ENCODE data around the gene DLX5.

DLX5 gene

DNA sequence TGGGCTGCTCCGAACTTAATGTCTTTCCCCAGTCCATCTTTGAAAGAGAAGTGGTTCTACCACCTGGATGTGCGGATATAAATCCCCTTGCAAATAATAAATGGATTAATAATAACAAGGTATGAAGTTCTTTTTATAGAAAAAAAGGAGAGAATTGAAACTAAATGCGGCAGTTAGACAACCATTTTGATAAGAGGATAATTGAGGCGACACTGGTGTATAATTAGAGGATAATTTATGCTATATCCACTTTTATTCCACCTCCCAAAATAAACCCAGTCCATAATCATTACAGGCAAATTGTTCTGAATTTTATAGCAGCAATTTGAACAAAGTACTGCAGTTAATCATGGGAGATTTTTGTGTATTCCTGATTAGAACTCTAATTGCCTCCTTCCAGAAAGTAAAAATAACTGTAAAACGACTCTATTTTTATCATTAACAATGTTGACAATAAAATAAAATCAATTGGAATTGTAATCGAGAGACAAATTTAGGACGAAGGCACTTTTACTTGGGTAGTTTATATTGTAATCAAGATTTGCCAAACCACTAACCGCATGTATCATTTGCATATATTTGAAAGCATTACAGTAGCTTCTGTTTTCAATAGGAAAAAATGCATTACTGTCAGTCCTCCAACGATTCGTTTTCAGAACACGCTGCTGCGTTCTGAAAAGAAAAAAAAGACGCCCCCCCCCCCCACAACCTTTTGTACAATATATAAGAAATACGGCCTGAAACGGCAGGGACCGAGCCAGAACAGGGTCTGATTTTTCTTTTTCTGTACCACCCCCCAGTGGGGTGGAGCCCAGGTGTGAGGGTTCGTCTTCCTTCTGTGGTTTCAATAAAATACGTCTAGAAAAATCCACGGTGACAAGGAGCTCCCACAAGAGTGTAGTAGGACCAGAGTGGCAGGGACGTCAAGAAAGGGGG is 20.1 kb downstream of the DLX5 start:
- DNase-seq, result no peak

DNA sequence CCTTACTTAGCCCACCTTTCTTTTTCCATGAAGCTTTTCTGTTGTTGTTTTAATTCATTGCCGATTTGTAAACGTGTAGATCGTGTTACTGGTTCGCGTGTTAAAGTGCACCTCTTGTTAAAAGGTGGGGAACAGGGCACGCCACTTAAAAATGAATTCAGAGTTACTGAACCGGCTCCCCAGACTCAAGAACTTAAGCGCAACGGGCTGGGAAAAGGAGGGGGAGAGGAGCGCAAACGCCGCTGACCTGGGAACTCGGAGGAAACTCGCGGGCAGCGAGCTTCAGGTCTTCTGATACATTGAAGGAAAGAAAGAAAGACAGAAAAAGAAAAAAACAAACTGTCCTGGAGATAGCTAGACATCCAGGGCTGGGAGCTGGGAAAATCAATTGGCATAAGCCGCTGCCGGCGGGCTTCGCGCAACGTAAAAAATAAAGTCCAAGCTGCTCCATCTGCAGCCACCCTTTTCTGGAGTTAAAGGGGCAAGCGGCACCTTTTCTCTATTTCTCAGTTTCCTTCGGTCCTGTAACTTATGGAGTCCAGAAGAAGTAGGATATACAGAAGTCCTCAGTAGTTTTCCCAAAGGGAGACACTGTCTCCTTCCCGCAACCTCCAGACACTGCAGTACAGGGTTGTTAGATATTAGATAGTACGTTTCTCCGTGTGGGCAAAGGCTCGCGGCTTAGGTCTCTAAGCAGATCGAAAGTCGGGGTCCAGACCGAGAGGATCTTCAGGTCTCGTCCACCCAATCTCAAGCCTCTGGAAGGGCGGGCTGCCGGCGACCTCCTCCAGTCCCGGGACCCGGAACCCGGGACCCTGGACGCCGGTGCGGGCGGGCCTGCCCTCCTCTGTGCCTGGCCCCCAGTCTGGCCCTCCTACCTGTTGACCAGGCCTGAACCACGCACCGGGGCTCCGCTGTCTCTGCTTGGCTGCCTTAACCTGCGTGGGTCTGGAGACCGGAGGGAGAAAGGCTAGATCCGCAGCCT is 21.1 kb downstream of the DLX5 start:
- DNase-seq, result no peak

DNA sequence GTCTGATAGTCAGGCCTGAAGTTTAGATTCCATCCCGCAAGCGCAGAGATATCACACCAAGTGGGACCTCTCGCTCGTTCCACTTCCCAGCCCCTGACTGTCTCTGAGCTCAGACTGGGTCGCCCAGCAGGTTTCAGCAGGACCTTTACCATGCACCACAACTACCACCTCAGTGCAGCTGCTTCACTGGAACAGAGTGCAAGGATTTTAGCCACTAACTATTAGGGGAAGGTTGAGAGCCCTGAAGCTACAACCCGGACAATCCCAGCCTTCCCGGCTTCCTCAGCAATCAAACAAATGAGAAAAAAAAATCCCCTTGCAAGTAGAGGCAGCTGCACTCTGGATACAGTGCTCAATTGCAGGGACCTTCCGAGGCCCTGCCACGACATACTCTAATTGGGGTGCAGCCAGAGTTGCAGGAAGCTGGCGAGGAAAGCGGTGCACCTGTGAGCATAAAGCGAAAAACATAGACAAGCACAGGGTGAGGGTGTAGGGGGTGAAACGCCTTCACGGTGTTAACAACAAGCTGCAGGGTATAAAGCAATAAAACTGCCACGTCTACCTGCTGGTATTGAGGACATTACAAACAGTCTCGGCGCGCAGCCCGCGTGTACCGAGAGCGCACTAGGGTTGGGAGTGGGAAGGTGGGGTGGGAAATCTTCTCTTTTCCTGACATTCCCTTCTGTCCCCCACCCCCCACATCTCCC is 21.9 kb downstream of the DLX5 start:
- no peak for DNase-seq

GRCh38 chr7:97001656-97002554 is 22.7 kb downstream of the DLX5 start:
- no peak for DNase-seq

DNA sequence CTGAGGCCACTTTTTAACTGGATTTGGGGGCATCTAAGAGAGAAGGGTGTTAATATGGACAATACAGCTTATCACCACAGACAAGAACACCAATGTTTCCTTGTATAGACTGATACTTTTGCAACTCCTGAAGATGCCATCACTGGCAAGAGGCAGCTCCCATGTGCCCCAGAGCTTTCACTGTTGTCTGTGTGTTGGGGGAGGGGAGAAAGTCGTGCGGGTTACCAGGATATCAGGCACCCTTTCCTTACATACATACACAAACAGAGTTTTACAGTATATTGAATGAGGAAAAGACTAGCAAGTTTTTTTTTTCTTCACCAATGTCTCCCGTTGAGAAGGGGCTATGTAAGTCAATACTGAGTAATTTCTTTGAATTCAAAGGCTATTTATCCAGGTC is 23.4 kb downstream of the DLX5 start:
- DNase-seq, result no peak

GRCh38 chr7:96998744-96999143 is 25.9 kb downstream of the DLX5 start:
- no peak for DNase-seq

DNA sequence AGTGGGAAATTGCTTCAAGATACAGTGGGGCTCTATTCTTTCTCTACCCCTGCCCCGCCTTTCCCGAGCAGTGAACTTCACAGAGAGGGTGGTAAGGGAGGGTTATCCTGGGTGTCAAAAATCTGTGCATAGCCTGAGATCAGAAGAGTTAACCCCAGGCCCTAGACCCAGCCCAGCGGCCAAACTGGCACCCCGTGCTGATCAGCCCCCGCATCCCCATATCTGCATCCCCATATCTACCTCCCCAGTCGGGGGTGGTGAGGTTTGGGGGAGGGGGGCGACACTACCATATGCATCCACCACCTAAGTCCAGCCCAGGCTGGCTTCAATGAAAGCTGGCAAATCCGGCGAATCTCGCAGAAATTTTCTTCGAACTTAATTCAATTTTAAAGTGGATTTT is 26.3 kb downstream of the DLX5 start:
- no peak for DNase-seq

DNA sequence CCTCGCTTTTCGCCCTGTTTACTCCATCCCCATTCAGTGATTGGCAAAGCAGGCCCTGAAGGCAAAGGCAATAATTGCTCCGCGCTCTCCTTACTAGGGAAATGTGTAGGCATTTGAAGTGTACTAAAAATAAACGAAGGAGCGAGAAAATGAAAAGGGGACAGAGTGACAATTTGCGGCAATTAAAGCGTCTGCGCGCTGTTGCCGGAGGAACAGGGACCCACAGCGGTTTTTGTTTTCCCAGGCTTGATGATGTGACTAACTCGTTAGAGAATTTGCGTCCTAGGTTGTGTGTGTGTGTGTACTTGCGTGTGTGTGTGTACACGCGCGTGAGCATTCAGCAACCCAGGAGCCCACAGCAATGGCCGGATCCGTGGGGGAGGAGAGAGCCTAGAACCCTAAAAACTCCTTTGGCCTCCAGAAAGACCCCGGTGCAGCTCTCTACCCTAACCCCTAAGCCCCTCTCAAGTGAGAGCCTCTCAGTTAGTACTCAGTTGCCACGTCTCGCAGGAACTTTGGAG is 27.1 kb downstream of the DLX5 start:
- DNase-seq, result no peak

GRCh38 chr7:96996958-96997511 is 27.6 kb downstream of the DLX5 start:
- no peak for DNase-seq

GRCh38 chr7:96996111-96996957 is 28.3 kb downstream of the DLX5 start:
- DNase-seq, result no peak

- DNase-seq, result no peak
Measured at GRCh38 chr7:96995406-96996110, 29.1 kb downstream of the DLX5 start.

DNA sequence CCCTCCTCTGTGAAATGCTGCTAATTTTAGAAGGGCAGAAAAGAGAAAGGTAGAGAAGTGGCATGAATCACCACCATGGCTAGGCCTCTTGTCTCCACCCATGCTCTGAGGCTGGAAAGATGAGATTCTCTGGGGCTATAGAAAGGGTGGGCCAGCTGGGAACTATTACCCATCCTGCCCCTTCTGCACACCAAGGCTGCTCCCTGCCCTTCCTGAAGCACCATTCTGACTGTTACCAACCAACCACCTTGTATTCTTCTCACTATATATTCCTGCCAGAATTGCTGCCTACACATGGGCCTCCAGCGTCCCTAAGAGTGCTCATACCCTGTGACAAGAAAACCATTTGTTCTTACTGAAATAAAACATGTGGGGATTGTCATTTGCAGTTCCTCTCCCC is 30.7 kb downstream of the DLX5 start:
- no peak for DNase-seq

GRCh38 chr7:96993094-96993865 is 31.4 kb downstream of the DLX5 start:
- DNase-seq, result no peak

DNA sequence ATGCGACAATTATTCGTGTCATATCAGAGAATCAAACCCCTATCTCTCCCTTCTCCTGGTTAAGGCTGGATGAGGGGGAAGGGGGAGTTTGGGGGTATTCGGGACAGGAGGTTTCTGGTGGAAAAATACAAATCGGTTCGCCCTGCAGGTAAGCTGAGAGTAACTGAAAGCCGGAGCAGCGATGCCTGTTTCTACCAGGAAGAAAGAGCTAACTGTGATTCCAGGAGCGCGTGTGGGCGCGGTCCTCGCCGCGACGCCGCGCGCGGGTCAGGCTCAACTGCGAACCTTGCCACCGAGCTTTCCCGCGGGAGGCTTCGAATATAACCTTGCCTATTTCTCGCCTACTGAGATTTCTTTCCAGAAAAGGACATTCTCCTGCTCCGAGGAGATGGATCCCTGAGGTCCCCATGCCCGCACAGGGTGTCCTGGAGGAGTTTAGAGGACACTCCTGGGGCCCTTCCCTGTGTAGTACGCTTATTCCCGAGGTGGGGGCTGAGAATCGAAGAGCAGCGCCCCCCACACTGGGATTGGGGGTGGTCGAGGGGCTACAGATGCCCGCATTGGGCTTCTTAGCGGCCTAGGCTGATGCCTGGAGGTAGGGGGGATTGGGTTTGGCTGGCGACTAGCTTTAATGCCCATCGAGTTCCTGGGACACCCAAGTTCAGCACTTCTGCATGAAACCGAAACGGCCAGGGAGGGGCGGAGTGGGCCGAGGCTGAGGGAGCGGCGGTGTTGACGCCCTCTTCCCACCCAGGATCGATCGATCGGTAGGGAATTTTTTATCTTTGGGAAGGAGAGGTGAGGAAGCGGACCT is 32.2 kb downstream of the DLX5 start:
- no peak for DNase-seq

DNA sequence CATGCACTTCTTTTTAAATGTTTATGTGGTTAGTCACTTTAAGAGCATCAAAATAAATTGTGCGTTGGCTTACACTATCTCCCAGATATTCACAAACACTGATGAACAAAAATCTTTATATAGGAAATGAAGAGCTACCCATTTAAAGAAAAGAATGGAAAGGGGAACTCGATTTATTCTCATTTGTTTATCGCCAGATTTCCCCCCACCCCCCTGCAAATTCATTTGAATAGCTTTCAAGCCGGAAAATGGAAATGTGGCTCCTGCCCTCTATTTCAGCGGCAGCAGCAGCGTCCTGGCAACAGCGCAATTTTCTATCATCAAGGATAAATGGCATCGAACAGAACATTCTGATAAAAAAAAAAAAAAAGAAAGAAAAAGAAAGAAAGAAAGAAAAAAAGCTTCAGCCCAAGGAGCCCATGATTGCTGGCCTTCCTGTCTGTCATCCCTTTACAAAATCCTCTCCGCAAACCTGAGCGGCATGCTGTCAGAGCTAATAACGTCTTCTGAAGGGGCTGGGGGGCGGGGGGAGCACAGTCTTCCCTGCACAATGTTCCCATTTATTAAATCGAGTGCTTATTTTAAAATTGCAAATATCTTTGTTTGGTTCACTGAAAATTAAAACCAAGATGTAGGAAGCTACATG is 33.0 kb downstream of the DLX5 start:
- DNase-seq, result no peak

- no peak for DNase-seq
Measured at GRCh38 chr7:96989859-96990317, 34.7 kb downstream of the DLX5 start.

GRCh38 chr7:96989241-96989858 is 35.3 kb downstream of the DLX5 start:
- DNase-seq, result no peak

Data from CD4-positive, alpha-beta T cell treated with Interleukin-4 for 4 hours (primary cell).